GM18520 (cell line): Measurements from ENCODE around the gene SETD9.
A peak's percentile ranks its signal among the peaks of the same experiment; 100 is the strongest.

Experiments
- ATAC-seq: cut with Tn5 transposase; IDR thresholded peaks from one replicate; pipeline ENCODE4 v1.9.1; 2021; ENCODE audit not compliant: unreplicated experiment

Gene SETD9, protein sequence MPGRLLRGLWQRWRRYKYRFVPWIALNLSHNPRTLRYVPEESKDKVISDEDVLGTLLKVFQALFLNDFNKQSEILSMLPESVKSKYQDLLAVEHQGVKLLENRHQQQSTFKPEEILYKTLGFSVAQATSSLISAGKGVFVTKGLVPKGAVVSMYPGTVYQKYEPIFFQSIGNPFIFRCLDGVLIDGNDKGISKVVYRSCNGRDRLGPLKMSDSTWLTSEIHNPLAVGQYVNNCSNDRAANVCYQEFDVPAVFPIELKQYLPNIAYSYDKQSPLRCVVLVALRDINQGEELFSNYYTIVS

DNA sequence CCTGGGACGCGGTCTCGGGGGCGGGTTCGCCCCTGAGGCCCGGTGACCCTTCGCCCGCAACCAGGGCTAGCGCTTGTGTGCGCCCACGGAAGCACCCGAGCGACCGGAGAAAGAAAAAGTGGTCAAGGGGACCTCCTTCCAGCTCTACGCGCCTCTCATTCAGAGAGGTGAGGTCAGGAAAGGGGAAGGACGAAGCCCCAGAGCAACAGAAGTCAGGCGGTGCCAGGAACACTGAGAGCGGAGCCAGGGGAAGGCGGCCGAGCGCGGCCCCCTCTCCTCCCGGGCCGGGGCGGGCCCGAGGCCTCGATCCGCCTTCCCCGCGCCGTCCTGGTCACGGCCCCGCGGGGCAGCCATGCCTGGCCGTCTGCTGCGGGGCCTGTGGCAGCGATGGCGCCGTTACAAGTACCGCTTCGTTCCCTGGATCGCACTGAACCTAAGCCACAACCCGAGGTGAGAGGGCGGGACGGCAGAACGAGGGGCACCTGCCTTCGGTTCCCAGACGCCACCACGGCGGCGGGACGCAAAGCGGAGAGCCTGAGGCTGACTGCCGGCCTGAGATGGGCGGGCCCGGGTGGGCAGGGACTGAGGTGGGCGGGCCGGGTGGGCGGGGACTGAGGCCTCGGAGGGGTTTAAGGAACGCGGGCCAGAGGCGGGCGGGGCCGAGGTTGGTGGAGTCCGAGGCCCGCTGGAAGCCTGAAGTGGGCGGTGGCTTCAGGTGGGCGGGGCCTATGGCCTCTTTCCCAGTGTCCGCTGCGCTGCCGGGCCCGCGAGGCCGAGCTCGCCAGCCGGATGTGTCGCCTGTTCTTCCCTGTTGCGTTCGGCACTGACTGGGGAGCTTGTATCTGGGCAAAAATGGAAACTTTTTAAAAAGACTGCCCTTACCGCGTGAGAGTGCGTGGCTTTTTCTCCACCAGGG, at the start of gene SETD9:
Gene SETD9, plus strand, starts transcription at position 303 of the 916 bp plus-strand sequence. Its CDS starts 50 bp downstream, at position 353.
- peak; percentile 76 for ATAC-seq

DNA sequence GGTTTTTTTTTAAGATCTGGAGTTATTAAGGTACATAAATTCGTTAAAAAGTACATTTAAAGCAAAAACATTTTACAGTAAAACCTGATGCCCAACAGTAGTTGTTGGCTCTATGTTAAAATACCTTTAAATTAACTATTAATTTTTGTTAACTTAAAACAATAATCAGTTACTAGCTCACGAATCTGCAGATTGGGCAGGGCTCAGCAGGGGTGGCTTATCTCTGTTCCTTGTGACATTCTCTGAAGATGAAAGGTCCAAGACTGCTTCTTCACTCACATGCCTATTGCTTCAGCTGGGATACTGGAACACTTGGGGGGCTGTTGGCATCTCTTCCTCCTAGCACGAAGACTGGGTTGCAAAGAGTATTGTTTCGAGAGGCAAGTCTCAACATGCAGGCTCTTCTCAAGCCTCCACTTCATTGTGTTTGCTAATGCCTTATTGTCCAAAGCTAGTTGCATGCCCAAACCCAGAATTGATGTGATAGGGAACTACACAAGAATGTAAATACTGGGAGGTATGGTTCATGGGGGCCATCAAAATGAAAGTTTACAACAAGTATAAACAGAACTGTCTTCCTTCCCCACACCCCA, 47.4 kb upstream of the SETD9 start:
- no peak for ATAC-seq

DNA sequence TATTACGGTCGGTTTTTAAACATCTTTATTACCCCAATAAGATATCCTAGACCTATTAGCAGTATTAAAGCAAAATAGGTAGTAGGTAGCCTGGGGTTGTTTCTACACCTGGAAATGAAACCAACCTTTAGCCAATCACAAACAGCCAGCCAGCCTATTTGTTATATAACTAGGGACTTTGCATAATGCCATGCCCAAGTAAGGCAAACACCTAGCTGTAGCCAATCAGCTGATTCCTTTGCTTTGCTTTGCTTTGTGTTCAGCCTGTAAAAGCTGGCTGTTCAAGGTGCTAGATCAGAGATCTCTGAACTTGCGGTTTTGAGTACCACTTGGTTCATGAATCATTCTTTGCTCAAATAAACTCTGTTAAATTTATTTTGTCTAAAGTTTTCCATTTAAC, 46.5 kb upstream of the SETD9 start:
- no peak for ATAC-seq

DNA sequence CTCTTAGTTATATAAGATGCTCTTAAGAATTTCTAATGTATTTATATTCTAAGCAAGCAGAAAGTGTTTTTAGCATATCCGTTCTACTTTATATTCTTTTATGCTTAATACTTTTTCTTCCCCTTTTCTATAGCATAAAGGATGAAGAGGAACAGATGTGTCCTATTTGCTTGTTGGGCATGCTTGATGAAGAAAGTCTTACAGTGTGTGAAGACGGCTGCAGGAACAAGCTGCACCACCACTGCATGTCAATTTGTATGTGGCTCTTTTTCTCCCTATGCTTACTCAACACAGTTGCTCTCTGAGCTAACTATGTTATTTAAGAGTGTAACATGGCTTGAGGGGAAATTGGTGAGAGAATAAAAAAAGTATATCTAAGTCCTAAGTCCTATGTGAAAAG, 37.6 kb upstream of the SETD9 start:
- no peak for ATAC-seq

DNA sequence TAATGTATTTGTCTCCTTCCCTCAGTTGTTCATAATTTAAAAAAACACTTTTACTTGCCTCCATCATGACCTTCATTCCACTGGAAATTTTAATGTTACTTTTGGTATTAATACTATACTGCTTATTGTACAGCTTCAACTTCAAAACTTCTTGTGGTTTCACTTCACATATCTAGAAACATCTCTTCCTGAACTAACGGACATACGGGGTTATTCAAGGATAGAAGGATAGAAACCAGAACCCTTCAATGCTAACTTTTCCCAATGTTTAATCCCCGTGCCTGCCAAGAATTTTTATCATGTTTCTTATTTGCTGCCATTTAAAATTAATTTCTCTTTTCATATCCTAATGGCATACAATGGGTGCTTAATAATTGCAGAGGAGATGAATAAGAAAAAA, 36.3 kb upstream of the SETD9 start:
- no peak for ATAC-seq

DNA sequence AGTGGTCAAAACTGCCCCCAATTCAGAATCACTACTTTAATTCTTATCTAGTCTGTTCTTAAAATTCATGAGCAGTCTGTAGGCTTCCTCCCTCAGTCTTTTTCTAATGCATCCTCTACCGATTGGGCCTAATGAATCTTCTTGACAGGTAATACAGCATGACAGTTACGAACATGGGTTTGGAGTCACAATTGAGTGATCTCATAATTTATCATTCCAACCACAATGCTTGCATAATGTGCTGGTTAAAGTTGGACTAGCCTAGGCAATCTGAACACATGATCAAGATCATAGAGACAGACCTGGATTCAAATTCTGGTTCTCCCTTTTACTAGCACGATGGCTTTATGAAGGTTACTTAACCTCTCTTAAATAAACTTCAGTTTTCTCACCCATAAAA, 33.1 kb upstream of the SETD9 start:
- no peak for ATAC-seq

DNA sequence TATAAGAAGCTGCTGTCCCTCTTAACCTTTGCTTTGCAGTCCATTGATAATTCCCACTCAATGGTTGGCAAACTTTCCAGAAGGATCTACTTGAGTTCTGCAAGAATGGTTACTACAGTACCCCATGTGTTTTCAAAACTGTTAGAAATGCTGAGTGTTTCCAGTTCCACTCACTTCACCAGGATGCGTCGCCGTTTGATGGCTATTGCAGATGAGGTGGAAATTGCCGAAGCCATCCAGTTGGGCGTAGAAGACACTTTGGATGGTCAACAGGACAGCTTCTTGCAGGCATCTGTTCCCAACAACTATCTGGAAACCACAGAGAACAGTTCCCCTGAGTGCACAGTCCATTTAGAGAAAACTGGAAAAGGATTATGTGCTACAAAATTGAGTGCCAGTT, 27.8 kb upstream of the SETD9 start:
- no peak for ATAC-seq

DNA sequence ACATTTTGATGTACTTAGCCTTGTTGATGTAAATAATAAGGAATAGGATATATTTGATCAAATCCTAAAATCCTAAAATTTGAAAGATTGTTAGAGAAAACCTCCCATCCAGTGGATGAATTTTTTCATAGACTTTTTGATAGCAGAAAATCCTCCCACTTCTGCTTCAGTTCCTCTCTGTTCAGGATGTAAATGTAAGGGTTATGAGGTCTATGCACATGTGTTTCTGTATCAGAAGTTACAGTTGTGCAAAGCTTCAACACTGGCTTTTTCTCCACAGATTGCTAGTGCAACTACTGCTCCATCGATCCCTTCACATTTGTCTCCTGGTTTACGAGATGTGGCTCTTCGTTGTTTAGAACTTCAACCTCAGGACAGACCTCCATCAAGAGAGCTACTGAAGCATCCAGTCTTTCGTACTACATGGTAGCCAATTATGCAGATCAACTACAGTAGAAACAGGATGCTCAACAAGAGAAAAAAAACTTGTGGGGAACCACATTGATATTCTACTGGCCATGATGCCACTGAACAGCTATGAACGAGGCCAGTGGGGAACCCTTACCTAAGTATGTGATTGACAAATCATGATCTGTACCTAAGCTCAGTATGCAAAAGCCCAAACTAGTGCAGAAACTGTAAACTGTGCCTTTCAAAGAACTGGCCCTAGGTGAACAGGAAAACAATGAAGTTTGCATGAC, 16.0 kb upstream of the SETD9 start:
- no peak for ATAC-seq

DNA sequence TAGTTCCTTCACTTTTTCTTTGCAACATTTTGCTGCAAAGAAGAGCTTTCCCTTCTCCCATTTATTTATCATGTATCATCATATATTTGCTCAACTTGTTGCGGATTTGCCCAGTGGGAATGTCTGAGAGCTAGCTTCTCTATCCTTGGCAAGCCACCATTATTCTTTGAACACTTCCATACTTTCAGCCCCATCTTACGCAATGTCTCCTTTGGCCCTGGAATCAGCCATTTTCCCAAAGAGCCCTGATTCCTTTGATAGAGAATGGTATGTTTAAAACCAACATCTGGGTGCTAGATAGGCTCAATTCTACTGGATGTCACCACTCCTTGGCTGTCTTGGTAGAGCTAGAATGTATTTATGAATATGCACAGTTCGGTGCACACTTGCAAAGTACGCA, 12.6 kb upstream of the SETD9 start:
- no peak for ATAC-seq

DNA sequence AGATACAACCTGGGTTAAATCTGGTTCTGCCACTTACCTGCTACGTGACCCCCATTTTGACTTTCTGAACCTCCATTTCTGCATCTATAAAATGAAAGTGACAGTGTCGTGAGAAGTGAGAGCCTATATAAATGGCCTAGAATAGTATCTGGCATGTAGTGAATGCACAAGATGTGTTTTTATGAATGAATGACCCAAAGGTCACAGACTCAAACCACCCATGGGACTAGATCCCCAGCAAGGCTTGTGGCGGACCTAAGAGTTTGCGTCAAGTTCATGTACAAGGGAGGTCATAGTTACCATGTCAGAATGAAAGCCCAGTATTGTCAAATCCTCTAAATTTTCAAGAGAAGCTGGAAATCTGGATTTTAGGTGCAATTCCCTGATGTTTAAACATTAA, 11.2 kb upstream of the SETD9 start:
- no peak for ATAC-seq

DNA sequence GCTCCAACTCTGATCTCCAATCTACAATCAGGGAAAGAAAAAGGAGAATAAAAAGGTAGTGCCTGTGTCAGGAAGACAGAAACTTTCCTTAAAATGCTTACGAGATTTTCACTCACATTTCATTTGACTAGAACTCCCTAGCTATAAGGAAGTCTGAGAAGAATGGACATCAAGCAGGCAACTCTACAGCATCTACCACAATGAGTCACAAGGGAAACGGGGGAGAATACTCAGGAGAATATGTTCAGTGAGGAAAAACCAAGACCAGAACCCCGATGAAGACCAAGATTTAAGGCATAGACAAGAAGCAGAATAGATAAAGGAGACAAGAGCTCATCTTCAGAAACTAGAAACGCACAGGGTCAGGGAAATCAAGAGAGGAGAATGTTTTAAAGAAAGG, 9.0 kb upstream of the SETD9 start:
- ATAC-seq: no peak

DNA sequence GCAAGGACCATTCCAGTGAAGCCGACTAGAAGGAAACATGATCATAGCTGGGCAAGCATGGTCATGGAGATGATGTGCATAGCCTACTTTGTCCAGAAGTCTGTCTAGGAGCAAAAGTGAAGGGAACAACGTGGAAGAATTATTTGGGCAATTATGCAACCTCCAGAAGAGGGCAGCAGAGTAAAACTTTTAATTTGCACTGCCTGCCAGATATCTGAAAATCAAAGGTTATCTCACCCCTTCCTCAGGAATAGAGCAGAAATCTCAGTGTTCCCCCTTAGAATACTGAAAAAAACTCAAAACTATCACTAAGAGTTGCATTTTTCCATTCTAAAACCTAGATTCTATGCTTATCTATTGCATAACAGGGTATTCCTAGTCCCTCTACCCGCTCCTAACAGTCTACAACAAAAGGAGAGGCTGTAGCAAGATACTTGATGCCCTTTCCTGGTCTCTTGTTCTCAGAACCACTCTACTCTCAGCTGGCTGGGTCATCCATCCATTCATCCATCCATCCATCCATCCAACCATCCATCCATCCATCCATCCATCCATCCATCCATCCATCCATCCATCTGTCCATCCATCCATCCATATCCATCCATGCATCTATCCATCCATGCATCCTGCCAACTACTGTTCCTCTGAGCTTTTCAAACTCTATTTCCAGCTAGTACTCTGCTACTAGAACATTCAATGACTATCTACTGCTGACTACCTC, 8.4 kb upstream of the SETD9 start:
- ATAC-seq: no peak

DNA sequence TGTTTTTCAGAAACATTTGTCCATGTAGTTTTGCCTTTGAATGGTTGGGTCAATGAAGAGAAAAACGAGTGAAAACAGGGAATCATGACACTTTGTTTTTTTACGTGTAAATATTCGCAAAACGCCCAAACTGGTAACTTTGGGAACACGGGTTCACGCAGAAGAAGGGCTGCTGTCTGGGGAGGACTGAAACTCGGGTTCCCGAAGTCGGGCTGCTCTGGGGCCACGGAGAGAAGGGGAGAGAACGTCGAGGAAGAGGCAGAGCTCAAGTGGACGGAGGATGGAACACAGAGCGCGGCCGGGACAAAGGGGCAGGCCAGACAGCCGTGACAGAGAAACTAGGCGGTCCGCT, 478 bp upstream of the SETD9 start:
- ATAC-seq: no peak

DNA sequence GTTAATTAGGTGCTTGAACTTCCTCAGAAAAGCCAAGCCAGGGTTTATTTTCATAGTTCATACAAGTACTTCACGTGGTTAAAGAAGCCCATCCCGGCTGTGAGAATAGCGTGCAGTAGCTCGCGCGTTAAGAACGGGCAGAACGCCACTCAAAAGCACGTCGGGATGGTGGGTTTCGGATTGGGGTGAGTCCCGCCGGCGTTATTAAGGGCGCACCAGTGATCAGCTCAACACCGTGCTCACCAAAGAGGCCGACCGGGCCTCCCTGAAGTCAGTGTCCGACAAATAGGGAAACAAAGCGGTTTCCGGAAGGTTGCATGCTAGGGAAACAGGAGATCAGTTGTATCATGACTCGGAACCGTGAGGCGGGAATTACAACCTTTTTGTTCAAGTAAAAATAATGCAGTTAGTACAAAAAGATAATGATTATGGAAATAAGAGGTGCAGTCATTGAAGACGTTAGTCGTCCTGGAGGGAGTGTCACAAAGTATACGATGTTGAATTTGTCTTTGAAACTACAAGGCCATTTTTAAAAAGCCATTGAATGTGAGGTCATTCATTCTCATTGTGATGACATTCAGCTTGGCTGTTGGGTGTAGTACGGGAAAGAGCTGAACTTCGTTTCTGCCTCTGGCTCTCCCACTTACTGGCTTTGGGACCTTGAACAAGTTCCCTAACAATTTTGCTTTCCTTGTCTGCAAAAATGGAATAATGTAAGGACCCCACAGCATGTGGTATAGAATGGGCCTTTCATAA, 992 bp downstream of the SETD9 start:
- peak; percentile 3 for ATAC-seq

DNA sequence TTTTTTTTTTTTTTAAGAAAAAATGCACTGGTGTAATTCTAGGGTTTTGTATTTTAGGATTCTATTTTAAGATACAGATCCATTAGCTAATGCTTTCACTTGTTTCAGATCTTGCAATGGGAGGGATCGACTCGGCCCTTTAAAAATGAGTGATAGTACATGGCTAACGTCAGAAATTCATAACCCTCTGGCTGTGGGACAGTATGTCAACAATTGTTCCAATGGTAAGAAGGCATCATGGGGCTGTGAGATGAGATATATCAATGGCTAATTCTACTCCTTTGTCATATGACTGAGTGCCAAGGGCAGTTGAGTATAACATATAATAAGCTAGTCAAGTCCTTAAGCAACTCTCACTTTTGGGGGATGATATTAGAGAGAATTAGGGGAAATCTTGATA, 4.4 kb downstream of the SETD9 start:
- no peak for ATAC-seq

DNA sequence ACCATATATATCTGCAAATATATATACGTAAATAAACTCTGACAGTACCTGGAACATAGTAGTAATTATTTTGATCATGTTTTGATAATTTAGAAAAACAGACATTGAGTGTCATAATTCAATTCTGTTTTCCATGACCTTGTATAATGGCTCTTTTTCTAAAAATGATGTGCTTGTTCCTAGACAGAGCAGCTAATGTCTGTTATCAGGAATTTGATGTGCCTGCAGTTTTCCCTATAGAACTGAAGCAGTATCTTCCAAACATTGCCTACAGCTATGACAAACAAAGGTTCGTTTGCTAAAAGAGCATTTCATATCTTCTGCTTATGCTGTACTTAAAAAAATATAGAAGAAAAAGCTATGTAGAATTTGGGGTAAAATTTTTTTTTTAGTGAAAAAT, 5.3 kb downstream of the SETD9 start:
- no peak for ATAC-seq

DNA sequence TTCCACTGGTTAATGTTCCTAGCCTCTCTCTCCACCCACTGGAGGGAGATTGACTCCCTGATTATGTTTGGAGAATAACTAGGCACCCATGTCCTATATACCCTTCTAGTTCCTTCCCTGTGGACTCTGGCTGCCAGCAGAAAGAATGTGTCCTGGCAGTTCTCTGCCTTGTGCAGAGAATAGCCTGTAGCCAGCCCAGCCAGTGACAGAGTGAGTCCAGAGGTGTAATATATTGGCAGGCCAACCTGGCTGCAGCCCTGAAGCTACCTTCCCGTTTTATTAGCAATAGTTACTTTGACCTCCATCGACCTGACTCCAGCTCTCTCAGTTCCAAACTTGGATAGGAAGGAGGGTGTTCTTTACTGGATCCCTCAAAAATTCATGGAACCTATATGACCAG, 8.1 kb downstream of the SETD9 start:
- no peak for ATAC-seq

DNA sequence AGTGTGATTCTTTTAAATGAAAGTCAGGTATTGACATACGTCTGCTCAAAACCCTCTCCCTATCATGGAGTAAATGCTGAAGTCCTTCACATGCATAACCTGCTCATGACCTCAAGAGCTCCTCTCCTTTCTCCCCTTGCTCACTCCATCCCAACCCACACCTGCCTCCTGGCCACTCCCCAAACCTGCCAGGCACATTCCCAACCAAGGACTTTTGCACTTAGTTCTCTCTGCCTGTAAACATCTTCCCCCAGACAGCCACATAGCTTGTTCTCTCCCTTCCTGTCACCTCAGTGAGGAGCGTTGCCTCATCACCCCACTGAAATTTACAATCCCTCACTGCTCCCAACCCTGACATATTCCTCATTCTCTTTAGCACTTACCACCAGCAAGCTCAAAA, 8.7 kb downstream of the SETD9 start:
- no peak for ATAC-seq

DNA sequence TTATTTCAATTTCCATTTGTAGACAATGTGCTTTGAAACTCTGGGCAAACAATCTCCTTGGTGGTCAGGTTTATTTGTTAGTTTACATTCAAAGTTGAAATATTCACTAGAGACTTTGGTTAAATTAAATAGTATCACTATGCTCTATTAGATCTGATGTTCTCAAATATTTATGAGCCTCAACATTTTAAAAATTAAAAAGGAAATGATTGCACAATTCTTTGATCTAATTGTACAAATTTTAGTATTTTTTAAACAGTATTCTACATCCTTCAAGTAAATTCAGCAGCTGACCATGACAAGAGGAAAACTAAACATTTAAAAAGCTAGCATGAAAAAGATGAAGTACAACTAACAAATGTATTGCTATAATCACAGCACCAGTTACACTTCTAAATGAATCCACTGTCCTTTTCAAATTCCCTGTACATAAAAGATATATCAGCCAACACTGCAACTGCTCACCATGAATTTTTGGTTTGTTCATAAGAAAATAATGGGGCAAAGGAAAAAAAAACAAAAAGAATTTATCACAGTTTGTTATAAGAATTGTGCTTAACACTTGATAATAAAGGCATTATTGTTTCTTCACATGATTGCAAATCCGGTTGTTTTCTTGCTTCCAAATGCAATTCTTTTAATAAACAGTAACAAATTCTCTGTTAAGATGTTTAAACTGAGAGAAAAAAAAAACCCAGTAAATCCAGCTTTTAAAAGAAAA, 10.7 kb downstream of the SETD9 start:
- ATAC-seq: no peak
